Measurements from ENCODE around the gene PRR16. TPM values are rescaled to one million over a fixed set of nuclear protein-coding genes. Genes with fewer than 3 reads are reported as not detected.
"Not testable (repeated sequence)": the region's sequence is repeated elsewhere in the genome, so short reads cannot be mapped to it uniquely, and the experiment has no call there.

Gene PRR16
- total RNA-seq, 6 donors from 2014 or later: 1.7 to 5.2 (median 3.7) TPM

DNA sequence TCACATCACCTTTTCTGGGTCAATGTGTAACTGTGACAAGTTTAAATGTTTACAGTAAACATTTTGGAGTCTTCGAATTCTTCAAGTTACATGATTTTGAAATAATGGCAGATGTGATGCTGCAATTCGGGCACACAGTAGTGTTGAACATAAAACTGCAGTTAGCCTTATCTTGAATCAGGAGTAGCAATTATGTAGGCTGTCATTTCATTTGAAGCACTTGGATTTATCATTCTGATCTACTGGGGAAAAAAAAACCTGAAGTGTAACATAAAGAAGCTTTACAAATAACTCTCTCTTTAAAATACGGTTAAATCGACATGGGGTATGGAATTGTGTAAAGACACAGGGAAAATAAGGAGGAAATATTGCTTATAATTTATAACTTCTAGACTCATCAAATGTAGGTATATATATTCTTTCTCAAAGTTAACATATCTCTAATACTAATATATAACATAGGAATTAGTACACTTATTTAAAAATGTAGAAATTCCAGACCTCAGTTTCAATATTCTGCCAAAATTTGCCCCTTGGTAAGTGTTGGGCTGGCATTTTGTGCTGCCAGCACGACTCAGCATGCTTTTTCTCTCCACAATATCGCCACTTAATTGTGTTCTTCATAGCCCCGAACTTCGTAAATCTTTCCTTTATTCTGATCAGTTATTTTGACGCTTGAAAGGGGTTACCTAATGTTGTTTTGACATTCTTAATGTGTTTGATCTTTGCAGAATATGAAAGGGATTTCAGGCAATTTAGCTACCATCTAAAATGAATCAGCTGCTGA lies 226.7 kb downstream of the PRR16 start:
- DNase-seq: no peak
- no peak for ATAC-seq (ENCODE audit: low FRiP score in 2 of 2)

GRCh38 chr5:120692325-120692724 lies 228.2 kb downstream of the PRR16 start:
- Histone ChIP-seq H3K36me3 (no peaks in the 10 kb centered on the region), H3K9me3 (no peaks in the 10 kb centered on the region), H3K27me3 (no peaks in the 10 kb centered on the region), H3K4me1 (no peaks in the 10 kb centered on the region), H3K4me3 (no peak overlapping the region), H3K27ac (no peak overlapping the region)
- no peak for DNase-seq
- ATAC-seq (ENCODE audit: low FRiP score in 2 of 2): no peak
- TF ChIP-seq CTCF (IDR thresholded peaks at IDR 0.05): no peak
- no peak for TF ChIP-seq POLR2A (IDR thresholded peaks at IDR 0.05)
- no peak for TF ChIP-seq POLR2AphosphoS5 (IDR thresholded peaks at IDR 0.05)
- TF ChIP-seq EP300 (IDR thresholded peaks at IDR 0.05): no peak
- 96 to 100% methylated on average over 2 of the region's 2 CpGs for WGBS, 2 donors

More for the DNA sequence above, 226.7 kb downstream of the PRR16 start:
- H3K27me3 ChIP-seq: no peaks in the 10 kb centered on the region
- 70 to 75% methylated on average over 9 of the region's 9 CpGs for WGBS, 2 donors
- no peak overlapping the region for H3K27ac ChIP-seq
- no peak overlapping the region for H3K4me3 ChIP-seq
- no peaks in the 10 kb centered on the region for H3K9me3 ChIP-seq
- no peaks in the 10 kb centered on the region for H3K4me1 ChIP-seq
- no peak for TF ChIP-seq CTCF (IDR thresholded peaks at IDR 0.05)
- TF ChIP-seq EP300 (IDR thresholded peaks at IDR 0.05): no peak
- TF ChIP-seq POLR2A (IDR thresholded peaks at IDR 0.05): no peak
- no peak for TF ChIP-seq POLR2AphosphoS5 (IDR thresholded peaks at IDR 0.05)
- no peaks in the 10 kb centered on the region for H3K36me3 ChIP-seq

DNA sequence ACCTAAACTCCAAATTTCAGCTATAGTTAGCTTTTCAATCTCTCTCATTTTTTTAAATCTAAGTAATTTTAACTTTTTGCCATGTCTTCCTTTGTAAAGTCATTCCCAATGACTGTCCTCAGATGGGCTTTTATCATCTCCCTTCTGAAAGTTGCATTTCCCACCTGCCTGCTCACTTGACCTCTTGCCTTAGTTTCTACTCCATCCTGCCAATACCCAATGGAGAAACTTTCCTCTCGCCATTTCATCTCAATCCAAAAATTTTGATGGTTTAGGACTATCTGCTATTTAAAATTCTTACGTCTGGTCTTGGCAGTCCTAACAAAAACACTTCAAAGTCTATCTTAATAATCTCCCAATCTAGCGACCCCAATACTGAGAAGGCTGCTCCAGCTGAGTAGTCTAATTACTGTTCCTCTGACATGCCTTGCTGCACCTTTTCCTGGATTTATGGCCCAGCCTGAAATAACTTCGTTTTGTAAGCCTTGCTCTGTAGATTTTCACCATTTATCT lies 231.3 kb downstream of the PRR16 start:
- Histone ChIP-seq H3K27me3 (no peaks in the 10 kb centered on the region), H3K27ac (no peak overlapping the region), H3K9me3 (no peaks in the 10 kb centered on the region), H3K4me1 (no peaks in the 10 kb centered on the region), H3K4me3 (no peak overlapping the region), H3K36me3 (no peaks in the 10 kb centered on the region)
- ATAC-seq (ENCODE audit: low FRiP score in 2 of 2) (no peak), DNase-seq (no peak)
- TF ChIP-seq EP300 (IDR thresholded peaks at IDR 0.05) (no peak), POLR2A (IDR thresholded peaks at IDR 0.05) (no peak), POLR2AphosphoS5 (IDR thresholded peaks at IDR 0.05) (no peak), CTCF (IDR thresholded peaks at IDR 0.05) (no peak)
- 80 to 81% methylated on average over 4 of the region's 4 CpGs for WGBS, 2 donors

DNA sequence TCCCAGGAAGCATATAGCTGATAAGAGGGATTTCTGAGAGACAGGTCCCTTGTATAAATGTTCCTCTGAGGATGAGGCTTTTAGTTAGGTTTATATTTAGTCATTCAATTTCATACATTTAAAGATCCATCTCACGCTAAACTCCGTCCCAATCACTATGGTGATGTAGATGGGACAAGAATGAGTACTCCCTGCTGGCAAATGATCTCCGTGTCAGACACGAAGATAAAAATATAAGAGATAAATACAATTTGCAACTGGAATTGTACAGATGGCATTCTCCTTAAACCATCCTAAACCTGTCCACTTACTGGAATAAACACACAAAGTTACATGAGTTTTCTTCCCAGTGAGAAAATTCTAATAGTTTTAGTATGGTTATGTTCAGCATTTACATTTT lies 233.0 kb downstream of the PRR16 start:
- no peaks in the 10 kb centered on the region for H3K27me3 ChIP-seq
- H3K36me3 ChIP-seq: no peaks in the 10 kb centered on the region
- DNase-seq: no peak
- TF ChIP-seq POLR2AphosphoS5 (IDR thresholded peaks at IDR 0.05): no peak
- TF ChIP-seq CTCF (IDR thresholded peaks at IDR 0.05): no peak
- no peak for TF ChIP-seq EP300 (IDR thresholded peaks at IDR 0.05)
- TF ChIP-seq POLR2A (IDR thresholded peaks at IDR 0.05): no peak
- no peak overlapping the region for H3K27ac ChIP-seq
- ATAC-seq (ENCODE audit: low FRiP score in 2 of 2): no peak
- H3K4me3 ChIP-seq: no peak overlapping the region
- H3K4me1 ChIP-seq: no peaks in the 10 kb centered on the region
- H3K9me3 ChIP-seq: no peaks in the 10 kb centered on the region
- WGBS, 2 donors: 64 to 79% methylated on average over 4 of the region's 4 CpGs

DNA sequence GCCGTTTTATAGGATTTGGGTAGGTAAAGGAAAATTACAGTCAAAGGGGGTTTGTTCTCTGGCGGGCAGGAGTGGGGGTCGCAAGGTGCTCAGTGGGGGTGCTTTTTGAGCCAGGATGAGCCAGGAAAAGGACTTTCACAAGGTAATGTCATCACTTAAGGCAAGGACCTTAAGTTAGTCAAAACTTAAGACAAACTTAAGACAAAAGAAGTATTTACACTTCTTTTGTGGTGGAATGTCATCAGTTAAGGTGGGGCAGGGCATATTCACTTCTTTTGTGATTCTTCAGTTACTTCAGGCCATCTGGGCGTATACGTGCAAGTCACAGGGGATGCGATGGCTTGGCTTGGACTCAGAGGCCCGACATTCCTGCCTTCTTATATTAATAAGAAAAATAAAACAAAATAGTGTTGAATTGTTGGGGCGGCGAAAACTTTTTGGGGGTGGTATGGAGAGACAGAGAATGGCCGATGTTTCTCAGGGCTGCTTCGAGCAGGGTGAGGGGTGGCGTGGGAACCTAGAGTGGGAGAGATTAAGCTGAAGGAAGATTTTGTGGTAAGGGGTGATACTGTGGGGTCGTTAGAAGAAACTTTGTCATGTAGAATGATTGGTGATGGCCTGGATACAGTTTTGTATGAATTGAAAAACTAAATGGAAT lies 233.7 kb downstream of the PRR16 start:
- H3K9me3 ChIP-seq; H3K4me1 ChIP-seq; DNase-seq; ATAC-seq (ENCODE audit: low FRiP score in 2 of 2); H3K27me3 ChIP-seq; H3K36me3 ChIP-seq; H3K4me3 ChIP-seq; H3K27ac ChIP-seq: not testable (repeated sequence)
- 78 to 84% methylated on average over 12 to 13 of the region's 13 CpGs for WGBS, 2 donors

GRCh38 chr5:120700653-120701052 lies 236.6 kb downstream of the PRR16 start:
- DNase-seq: peak in 1 of 2 donors; percentile 6
- not testable (repeated sequence) for H3K36me3 ChIP-seq; H3K27ac ChIP-seq; H3K27me3 ChIP-seq; ATAC-seq (ENCODE audit: low FRiP score in 2 of 2); H3K9me3 ChIP-seq; H3K4me3 ChIP-seq; H3K4me1 ChIP-seq
- WGBS, 2 donors: 81 to 91% methylated on average over 6 to 12 of the region's 12 CpGs

- H3K4me1 ChIP-seq; ATAC-seq (ENCODE audit: low FRiP score in 2 of 2); DNase-seq; H3K36me3 ChIP-seq; H3K4me3 ChIP-seq; H3K9me3 ChIP-seq; H3K27me3 ChIP-seq; H3K27ac ChIP-seq: not testable (repeated sequence)
- WGBS, 2 donors: 49 to 65% methylated on average over 16 of the region's 16 CpGs
Observed at GRCh38 chr5:120702817-120703538, 238.9 kb downstream of the PRR16 start.
